ENCODE data around the gene CLRN2.
"Not testable (repeated sequence)": the region's sequence is repeated elsewhere in the genome, so short reads cannot be mapped to it uniquely, and the experiment has no call there.

CLRN2 gene

DNA sequence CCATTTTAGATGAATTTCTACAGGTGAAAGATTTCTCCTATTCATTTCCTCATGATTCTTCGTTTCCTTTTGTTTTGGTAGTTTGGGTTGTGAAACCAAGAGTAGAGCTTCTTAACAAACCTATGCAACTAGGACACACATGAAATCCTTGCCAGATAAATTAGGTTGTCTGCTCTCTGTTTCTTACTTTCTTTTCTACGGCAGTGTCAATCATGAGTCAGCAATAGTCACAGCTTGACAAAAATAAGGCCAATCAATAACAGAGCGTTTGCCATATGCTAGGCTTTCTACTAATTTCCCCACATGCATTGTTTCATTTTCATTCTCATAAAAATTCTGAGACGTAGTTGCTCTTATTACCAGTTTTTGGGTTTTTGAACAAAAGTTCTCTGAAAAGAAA is 20.3 kb downstream of the CLRN2 start:
- Histone ChIP-seq H3K27me3 (no peaks in the 10 kb centered on the region), H3K36me3 (no peaks in the 10 kb centered on the region), H3K4me3 (ENCODE audit: low read depth in 1 of 2, low read length in 1 of 2) (no peak overlapping the region), H3K9me3 (no peaks in the 10 kb centered on the region), H3K27ac (no peak overlapping the region), H3K4me1 (ENCODE audit: control insufficient read depth in 1 of 2, insufficient read depth in 1 of 2, low read depth in 1 of 2, low read length in 1 of 2) (no peaks in the 10 kb centered on the region)
- no peak for TF ChIP-seq CTCF (IDR thresholded peaks at IDR 0.05)

GRCh38 chr4:17535906-17536305 is 20.9 kb downstream of the CLRN2 start:
- TF ChIP-seq CTCF (IDR thresholded peaks at IDR 0.05) = no peak
- no peaks in the 10 kb centered on the region for H3K36me3 ChIP-seq
- no peaks in the 10 kb centered on the region for H3K4me1 ChIP-seq (ENCODE audit: control insufficient read depth in 1 of 2, insufficient read depth in 1 of 2, low read depth in 1 of 2, low read length in 1 of 2)
- H3K4me3 ChIP-seq (ENCODE audit: low read depth in 1 of 2, low read length in 1 of 2) = no peak overlapping the region
- no peak overlapping the region for H3K27ac ChIP-seq
- no peaks in the 10 kb centered on the region for H3K9me3 ChIP-seq
- no peaks in the 10 kb centered on the region for H3K27me3 ChIP-seq

DNA sequence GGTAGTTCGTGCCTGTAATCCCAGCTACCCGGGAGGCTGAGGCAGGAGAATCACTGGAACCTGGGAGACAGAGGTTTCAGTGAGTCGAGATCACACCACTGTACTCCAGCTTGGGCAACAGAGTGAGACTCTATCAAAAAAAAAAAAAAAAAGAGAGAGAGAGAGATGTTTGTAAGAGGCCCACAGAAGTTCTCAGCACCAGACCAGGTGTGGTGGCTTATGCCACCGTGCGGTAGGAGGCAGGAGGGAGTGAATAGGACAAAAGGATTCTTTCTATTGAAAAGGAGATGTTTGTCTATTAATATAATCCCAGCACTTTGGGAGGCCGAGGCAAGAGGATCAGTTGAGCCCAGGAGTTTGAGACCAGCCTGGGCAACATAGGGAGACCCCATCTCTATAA is 22.1 kb downstream of the CLRN2 start:
- not testable (repeated sequence) for H3K4me1 ChIP-seq (ENCODE audit: control insufficient read depth in 1 of 2, insufficient read depth in 1 of 2, low read depth in 1 of 2, low read length in 1 of 2); H3K27ac ChIP-seq; H3K27me3 ChIP-seq; H3K36me3 ChIP-seq; H3K4me3 ChIP-seq (ENCODE audit: low read depth in 1 of 2, low read length in 1 of 2); H3K9me3 ChIP-seq

DNA sequence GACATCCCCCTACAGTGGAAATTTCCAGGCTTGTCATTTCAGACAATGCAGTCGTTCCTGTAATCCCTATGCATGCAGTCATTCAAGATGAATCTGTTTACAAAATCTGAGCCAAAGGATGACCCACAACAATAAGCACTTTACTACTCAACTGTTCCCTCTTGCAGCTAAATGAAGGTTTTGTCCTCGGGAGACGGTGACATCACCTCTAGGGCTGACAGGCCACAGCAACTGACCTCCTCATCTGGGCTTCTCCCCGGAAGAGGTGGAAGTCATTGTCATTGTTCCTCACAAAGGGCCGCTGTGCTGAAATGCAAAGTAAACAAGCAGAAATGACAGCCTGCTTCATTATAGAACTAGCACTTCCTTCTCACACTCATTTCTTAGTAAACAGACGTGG is 29.2 kb downstream of the CLRN2 start:
- Histone ChIP-seq H3K27me3 (no peaks in the 10 kb centered on the region), H3K9me3 (no peaks in the 10 kb centered on the region), H3K27ac (no peak overlapping the region), H3K36me3 (no peaks in the 10 kb centered on the region), H3K4me1 (ENCODE audit: control insufficient read depth in 1 of 2, insufficient read depth in 1 of 2, low read depth in 1 of 2, low read length in 1 of 2) (no peaks in the 10 kb centered on the region), H3K4me3 (ENCODE audit: low read depth in 1 of 2, low read length in 1 of 2) (no peak overlapping the region)
- no peak for TF ChIP-seq CTCF (IDR thresholded peaks at IDR 0.05)

DNA sequence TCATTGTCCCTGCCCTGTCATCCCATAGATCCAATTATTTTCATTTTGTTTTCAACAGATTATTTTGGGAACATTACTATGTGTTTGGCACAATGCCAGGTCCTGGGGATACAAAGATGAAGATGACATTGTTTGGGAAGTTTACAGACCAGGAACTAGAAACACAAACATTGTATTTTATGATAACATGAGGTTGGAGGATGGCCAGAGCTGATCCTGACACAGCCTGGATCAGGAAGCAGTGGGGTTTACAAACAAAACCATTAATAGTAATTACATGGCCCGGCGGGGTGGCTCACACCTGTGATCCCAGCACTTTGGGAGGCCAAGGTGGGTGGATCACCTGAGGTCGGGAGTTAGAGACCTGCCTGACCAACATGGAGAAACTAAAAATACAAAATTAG is 29.9 kb downstream of the CLRN2 start:
- H3K9me3 ChIP-seq = no peaks in the 10 kb centered on the region
- H3K27me3 ChIP-seq = no peaks in the 10 kb centered on the region
- H3K4me3 ChIP-seq (ENCODE audit: low read depth in 1 of 2, low read length in 1 of 2) = no peak overlapping the region
- no peak for TF ChIP-seq CTCF (IDR thresholded peaks at IDR 0.05)
- no peak overlapping the region for H3K27ac ChIP-seq
- H3K36me3 ChIP-seq = no peaks in the 10 kb centered on the region
- H3K4me1 ChIP-seq (ENCODE audit: control insufficient read depth in 1 of 2, insufficient read depth in 1 of 2, low read depth in 1 of 2, low read length in 1 of 2) = no peaks in the 10 kb centered on the region

- Histone ChIP-seq H3K27ac (no peak overlapping the region), H3K9me3 (no peaks in the 10 kb centered on the region), H3K4me1 (ENCODE audit: control insufficient read depth in 1 of 2, insufficient read depth in 1 of 2, low read depth in 1 of 2, low read length in 1 of 2) (no peaks in the 10 kb centered on the region), H3K27me3 (no peaks in the 10 kb centered on the region), H3K4me3 (ENCODE audit: low read depth in 1 of 2, low read length in 1 of 2) (no peak overlapping the region), H3K36me3 (no peaks in the 10 kb centered on the region)
- TF ChIP-seq CTCF (IDR thresholded peaks at IDR 0.05) = no peak
These were observed 30.6 kb downstream of the CLRN2 start for GRCh38 chr4:17545374-17546140.

Data from neutrophil (primary cell).